ENCODE measurements around the gene NADK. TPM values are rescaled to one million over a fixed set of nuclear protein-coding genes. Genes with fewer than 3 reads are reported as not detected.

Gene NADK
- total and polyA plus RNA-seq, 2 of the 13 experiments (the other 11 are each of a cell fraction or from before 2014, with no cell fraction given), result 56.6 to 60.1 TPM

GRCh38 chr1:1778663-1779319, 521 bp upstream of the NADK start (continued):
- peak; percentile 79; the same call in 1 of the 2 replicates for TF ChIP-seq ZGPAT (CRISPR knock-in tag; IDR thresholded peaks at IDR 0.05)
- TF ChIP-seq, protein P1, sequence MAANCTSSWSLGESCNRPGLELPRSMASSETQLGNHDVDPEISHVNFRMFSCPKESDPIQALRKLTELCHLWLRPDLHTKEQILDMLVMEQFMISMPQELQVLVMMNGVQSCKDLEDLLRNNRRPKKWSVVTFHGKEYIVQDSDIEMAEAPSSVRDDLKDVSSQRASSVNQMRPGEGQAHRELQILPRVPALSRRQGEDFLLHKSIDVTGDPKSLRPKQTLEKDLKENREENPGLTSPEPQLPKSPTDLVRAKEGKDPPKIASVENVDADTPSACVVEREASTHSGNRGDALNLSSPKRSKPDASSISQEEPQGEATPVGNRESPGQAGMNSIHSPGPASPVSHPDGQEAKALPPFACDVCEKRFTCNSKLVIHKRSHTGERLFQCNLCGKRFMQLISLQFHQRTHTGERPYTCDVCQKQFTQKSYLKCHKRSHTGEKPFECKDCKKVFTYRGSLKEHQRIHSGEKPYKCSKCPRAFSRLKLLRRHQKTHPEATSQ (CRISPR knock-in tag; IDR thresholded peaks at IDR 0.05; ENCODE audit: borderline replicate concordance), result no peak
- peak; percentile 4; the same call in 1 of the 2 replicates for TF ChIP-seq TCF7 (IDR thresholded peaks at IDR 0.05; ENCODE audit: low read depth)
- TF ChIP-seq TP53 (CRISPR knock-in tag; conservative IDR thresholded peaks at IDR 0.05), result no peak
- TF ChIP-seq MNT (IDR thresholded peaks at IDR 0.05), result peak; percentile 32; the same call in 1 of the 2 replicates
- no peak for TF ChIP-seq IRF9 (CRISPR knock-in tag; IDR thresholded peaks at IDR 0.05; ENCODE audit: borderline replicate concordance)
- no peak for TF ChIP-seq GPBP1L1 (CRISPR knock-in tag; IDR thresholded peaks at IDR 0.05)
- no peak for TF ChIP-seq PCBP2 (optimal IDR thresholded peaks at IDR 0.05; ENCODE audit: low read depth, low read length, poor library complexity, severe bottlenecking)
- TF ChIP-seq RFX3 (CRISPR knock-in tag; IDR thresholded peaks at IDR 0.05), result no peak
- no peak for TF ChIP-seq ZNF616 (CRISPR knock-in tag; IDR thresholded peaks at IDR 0.05; ENCODE audit: low read depth)
- no peak for TF ChIP-seq RXRB (CRISPR knock-in tag; IDR thresholded peaks at IDR 0.05; ENCODE audit: borderline replicate concordance)
- TF ChIP-seq ZNF574 (CRISPR knock-in tag; IDR thresholded peaks at IDR 0.05), result peak; percentile 80; the same call in 1 of the 2 replicates
- TF ChIP-seq KLF6 (CRISPR knock-in tag; IDR thresholded peaks at IDR 0.05), result 0 out of 2 replicates have a peak, but pooled peaks have one; percentile 39
- TF ChIP-seq ZNF780A (CRISPR knock-in tag; IDR thresholded peaks at IDR 0.05), result no peak
- no peak for TF ChIP-seq MYNN (CRISPR knock-in tag; IDR thresholded peaks at IDR 0.05; ENCODE audit: low read depth)
- TF ChIP-seq GMEB1 (CRISPR knock-in tag; IDR thresholded peaks at IDR 0.05; ENCODE audit: borderline replicate concordance), result peak; percentile 66
- TF ChIP-seq TAF1 (CRISPR knock-in tag; IDR thresholded peaks at IDR 0.05), result peak; percentile 55; the same call in 1 of the 2 replicates

Measured in HepG2 (cell line).